Calu3 (cell line): ENCODE data around the gene GAPVD1. TPM values are rescaled to one million over a fixed set of nuclear protein-coding genes. Genes with fewer than 3 reads are reported as not detected.

Experiments used
- BruUV-seq: library from RNA; stranded (reverse); fragments of 400-500 nt; replicated peaks from 2 replicates; lab custom pipeline; 2021; lab: Mats Ljungman, UMichigan
- CTCF ChIA-PET: fragments of 300-600 bp; sonication (Branson Sonifier 250); formaldehyde crosslinking; loops from one replicate; lab custom pipeline; 2022; ENCODE audit warnings: antibody characterized with exemption; lab: Charles Lee
- DNase-seq: peaks from one replicate; pipeline ENCODE4 v3.0.0; 2022
- H3K27ac Mint-ChIP-seq: one replicate; pipeline ENCODE4 v1.8.0; 2022; ENCODE audit warnings: mixed read lengths; ENCODE audit not compliant: unreplicated experiment
- H3K27me3 Mint-ChIP-seq: one replicate; pipeline ENCODE4 v1.8.0; 2022; ENCODE audit warnings: mixed read lengths; ENCODE audit not compliant: unreplicated experiment
- H3K36me3 Mint-ChIP-seq: one replicate; pipeline ENCODE4 v1.8.0; 2022; ENCODE audit warnings: mild to moderate bottlenecking, moderate library complexity, mixed read lengths; ENCODE audit not compliant: insufficient read depth, unreplicated experiment
- H3K4me1 Mint-ChIP-seq: one replicate; pipeline ENCODE4 v1.8.0; 2022; ENCODE audit warnings: mild to moderate bottlenecking, low read depth, mixed read lengths; ENCODE audit not compliant: unreplicated experiment
- H3K4me3 Mint-ChIP-seq: one replicate; pipeline ENCODE4 v1.8.0; 2022; ENCODE audit warnings: mild to moderate bottlenecking, low read depth, moderate library complexity, mixed read lengths; ENCODE audit not compliant: unreplicated experiment
- H3K9me3 Mint-ChIP-seq: one replicate; pipeline ENCODE4 v1.8.0; 2022; ENCODE audit warnings: low read depth, mixed read lengths; ENCODE audit not compliant: unreplicated experiment
- intact Hi-C: fragments of 100-400 bp; cut with micrococcal nuclease; formaldehyde crosslinking; loops from one replicate; pipeline ENCODE4 v1.10.0; 2022; ENCODE audit not compliant: unreplicated experiment
- total RNA-seq: library from RNA; stranded (reverse); gene quantifications from 2 replicates; pipeline ENCODE4 v1.2.3, GENCODE V29; 2022
- TF ChIP-seq, protein P1 (sequence below): fragments of 200-600 bp; IDR thresholded peaks from one replicate; pipeline ENCODE4 v1.8.0; 2022; ENCODE audit warnings: antibody characterized with exemption; ENCODE audit not compliant: unreplicated experiment

The GAPVD1 gene
- total RNA-seq, 1 experiment from 2014 or later, result 32.6 TPM

GRCh38 chr9:125355601-125356000, 94.0 kb downstream of the GAPVD1 start:
- H3K9me3 Mint-ChIP-seq, result no peaks in the 10 kb centered on the region
- no peaks in the 10 kb centered on the region for H3K27me3 Mint-ChIP-seq
- CTCF ChIA-PET, result no interaction called here
- no peak overlapping the region for H3K4me3 Mint-ChIP-seq
- no peaks in the 10 kb centered on the region for H3K4me1 Mint-ChIP-seq
- BruUV-seq, result no TSS peak
- peaks cover 15% of the 10 kb centered on the region for H3K36me3 Mint-ChIP-seq
- H3K27ac Mint-ChIP-seq, result no peak overlapping the region
- intact Hi-C loops, result no loop called here
- no peak for DNase-seq
- TF ChIP-seq, protein P1, sequence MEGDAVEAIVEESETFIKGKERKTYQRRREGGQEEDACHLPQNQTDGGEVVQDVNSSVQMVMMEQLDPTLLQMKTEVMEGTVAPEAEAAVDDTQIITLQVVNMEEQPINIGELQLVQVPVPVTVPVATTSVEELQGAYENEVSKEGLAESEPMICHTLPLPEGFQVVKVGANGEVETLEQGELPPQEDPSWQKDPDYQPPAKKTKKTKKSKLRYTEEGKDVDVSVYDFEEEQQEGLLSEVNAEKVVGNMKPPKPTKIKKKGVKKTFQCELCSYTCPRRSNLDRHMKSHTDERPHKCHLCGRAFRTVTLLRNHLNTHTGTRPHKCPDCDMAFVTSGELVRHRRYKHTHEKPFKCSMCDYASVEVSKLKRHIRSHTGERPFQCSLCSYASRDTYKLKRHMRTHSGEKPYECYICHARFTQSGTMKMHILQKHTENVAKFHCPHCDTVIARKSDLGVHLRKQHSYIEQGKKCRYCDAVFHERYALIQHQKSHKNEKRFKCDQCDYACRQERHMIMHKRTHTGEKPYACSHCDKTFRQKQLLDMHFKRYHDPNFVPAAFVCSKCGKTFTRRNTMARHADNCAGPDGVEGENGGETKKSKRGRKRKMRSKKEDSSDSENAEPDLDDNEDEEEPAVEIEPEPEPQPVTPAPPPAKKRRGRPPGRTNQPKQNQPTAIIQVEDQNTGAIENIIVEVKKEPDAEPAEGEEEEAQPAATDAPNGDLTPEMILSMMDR, result no peak

DNA sequence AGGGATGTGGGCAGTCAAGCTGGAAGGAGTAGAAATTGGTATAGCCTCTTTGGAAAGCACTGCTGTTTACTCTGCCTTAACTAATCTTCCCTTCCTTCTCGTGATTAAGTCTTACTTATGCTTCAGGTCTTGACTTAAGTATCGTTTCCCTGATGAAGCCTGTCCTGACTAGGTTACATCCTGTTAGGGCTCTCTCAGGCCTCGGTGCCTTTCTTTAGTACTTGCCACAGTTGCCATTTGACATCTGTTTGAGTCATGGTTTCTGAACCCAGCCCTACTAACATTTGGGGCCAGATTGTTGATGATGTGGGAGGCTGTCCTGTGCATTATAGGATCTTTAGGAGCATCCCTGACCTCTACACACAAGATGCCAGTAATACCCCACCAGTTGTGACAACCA, 94.4 kb downstream of the GAPVD1 start:
- BruUV-seq, result no TSS peak
- no peak overlapping the region for H3K4me3 Mint-ChIP-seq
- DNase-seq, result no peak
- CTCF ChIA-PET, result no interaction called here
- no peaks in the 10 kb centered on the region for H3K9me3 Mint-ChIP-seq
- H3K27me3 Mint-ChIP-seq, result no peaks in the 10 kb centered on the region
- TF ChIP-seq, protein P1, result no peak
- intact Hi-C loops, result no loop called here
- no peak overlapping the region for H3K27ac Mint-ChIP-seq
- peaks cover 12% of the 10 kb centered on the region for H3K36me3 Mint-ChIP-seq
- no peaks in the 10 kb centered on the region for H3K4me1 Mint-ChIP-seq

GRCh38 chr9:125359011-125359410, 97.4 kb downstream of the GAPVD1 start:
- H3K36me3 Mint-ChIP-seq, result no peaks in the 10 kb centered on the region
- no TSS peak for BruUV-seq

GRCh38 chr9:125360601-125361000, 99.0 kb downstream of the GAPVD1 start:
- CTCF ChIA-PET, result interaction anchor here (2.2 kb wide), 1 partner anchor 105 kb away, joined by 21 read pairs; no protein-coding TSS in a partner anchor
- no TSS peak for BruUV-seq

More at GRCh38 chr9:125359011-125359410, 97.4 kb downstream of the GAPVD1 start:
- CTCF ChIA-PET, result interaction anchor here (0.7 kb wide), 1 partner anchor 176 kb away, joined by 4 read pairs; no protein-coding TSS in a partner anchor
- H3K4me3 Mint-ChIP-seq, result no peak overlapping the region
- intact Hi-C loops, result no loop called here
- H3K9me3 Mint-ChIP-seq, result no peaks in the 10 kb centered on the region
- no peak for DNase-seq
- H3K27ac Mint-ChIP-seq, result no peak overlapping the region
- TF ChIP-seq, protein P1, result no peak
- no peaks in the 10 kb centered on the region for H3K4me1 Mint-ChIP-seq
- no peaks in the 10 kb centered on the region for H3K27me3 Mint-ChIP-seq

More at GRCh38 chr9:125360601-125361000, 99.0 kb downstream of the GAPVD1 start:
- Mint-ChIP-seq H3K27me3 (no peaks in the 10 kb centered on the region), H3K4me1 (no peaks in the 10 kb centered on the region), H3K36me3 (no peaks in the 10 kb centered on the region), H3K9me3 (no peaks in the 10 kb centered on the region), H3K4me3 (no peak overlapping the region), H3K27ac (no peak overlapping the region)
- intact Hi-C loops, result no loop called here
- TF ChIP-seq, protein P1, result no peak
- no peak for DNase-seq
